Gastroesophageal sphincter (tissue), 2 donors: ENCODE data around the gene EMILIN1.

ENCODE experiments used
- POLR2A ChIP-seq, 2 donors: fragments of 450-650 bp; IDR thresholded peaks; one replicate each; pipeline ENCODE4 v1.6.1; 2017; ENCODE audit warnings: antibody characterized with exemption in 2 of 2, mild to moderate bottlenecking in 2 of 2, moderate library complexity in 1 of 2
- POLR2AphosphoS5 ChIP-seq: sonication (generic); formaldehyde crosslinking; IDR thresholded peaks from one replicate; pipeline ENCODE4 v1.6.1; 2017; ENCODE audit warnings: antibody characterized with exemption

DNA sequence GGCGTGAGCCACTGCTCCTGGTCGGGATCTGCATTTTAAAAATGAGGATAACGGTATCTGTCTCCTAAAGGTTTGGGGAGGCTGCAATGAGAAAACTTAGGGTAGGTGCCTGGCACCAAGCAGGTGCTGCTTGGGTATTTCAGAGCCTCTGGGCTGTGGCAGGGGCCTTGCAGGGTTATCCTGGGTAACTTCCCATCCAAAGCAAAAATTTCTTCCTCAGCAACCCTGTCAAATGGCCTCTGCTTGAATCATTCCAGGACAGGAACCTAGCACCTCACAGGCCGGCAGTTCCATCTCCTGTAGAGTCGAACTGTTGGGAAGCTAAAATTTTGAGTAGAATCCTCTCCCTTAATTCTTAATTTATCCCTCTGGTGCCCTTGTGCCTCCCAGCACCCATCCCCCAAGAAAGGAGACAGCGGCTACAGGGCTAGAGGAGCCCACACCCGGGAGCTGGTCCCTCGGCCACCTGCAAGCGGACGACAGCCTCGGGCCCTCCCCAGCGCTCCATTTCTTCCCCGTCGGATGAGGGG lies 39.6 kb downstream of the EMILIN1 start:
- TF ChIP-seq POLR2AphosphoS5 (no peak), POLR2A (IDR thresholded peaks at IDR 0.05) (no peak)
